Activated naive CD4-positive, alpha-beta T cell treated with anti-CD3 and anti-CD28 coated beads, Interleukin-2, amount 10 ng/mL, durations not matched to agents 7 days and 5 days (primary cell): Measurements from ENCODE around the gene ATP1B3.
"Not testable (repeated sequence)": the region's sequence is repeated elsewhere in the genome, so short reads cannot be mapped to it uniquely, and the experiment has no call there.

Experiments used
- CTCF ChIA-PET: fragments of 350-600 bp; sonication (Branson Sonifier 250); formaldehyde crosslinking; loops from one replicate; lab custom pipeline; 2021; ENCODE audit warnings: antibody characterized with exemption; lab: Charles Lee
- DNase-seq: peaks from one replicate; pipeline ENCODE4 v3.0.0-alpha.2; 2020
- H3K27ac Mint-ChIP-seq: one replicate; pipeline ENCODE4 v1.8.0; 2021; ENCODE audit warnings: mild to moderate bottlenecking, moderate library complexity, mixed read lengths
- H3K27me3 Mint-ChIP-seq: one replicate; pipeline ENCODE4 v1.8.0; 2021; ENCODE audit warnings: mild to moderate bottlenecking, mixed read lengths
- H3K36me3 Mint-ChIP-seq: one replicate; pipeline ENCODE4 v1.8.0; 2021; ENCODE audit warnings: mixed read lengths
- H3K4me1 Mint-ChIP-seq: one replicate; pipeline ENCODE4 v1.8.0; 2021; ENCODE audit warnings: mixed read lengths
- H3K4me3 Mint-ChIP-seq: one replicate; pipeline ENCODE4 v1.8.0; 2021; ENCODE audit warnings: mild to moderate bottlenecking, moderate library complexity, mixed read lengths
- H3K9me3 Mint-ChIP-seq: one replicate; pipeline ENCODE4 v1.8.0; 2021; ENCODE audit warnings: mixed read lengths

Gene ATP1B3

DNA sequence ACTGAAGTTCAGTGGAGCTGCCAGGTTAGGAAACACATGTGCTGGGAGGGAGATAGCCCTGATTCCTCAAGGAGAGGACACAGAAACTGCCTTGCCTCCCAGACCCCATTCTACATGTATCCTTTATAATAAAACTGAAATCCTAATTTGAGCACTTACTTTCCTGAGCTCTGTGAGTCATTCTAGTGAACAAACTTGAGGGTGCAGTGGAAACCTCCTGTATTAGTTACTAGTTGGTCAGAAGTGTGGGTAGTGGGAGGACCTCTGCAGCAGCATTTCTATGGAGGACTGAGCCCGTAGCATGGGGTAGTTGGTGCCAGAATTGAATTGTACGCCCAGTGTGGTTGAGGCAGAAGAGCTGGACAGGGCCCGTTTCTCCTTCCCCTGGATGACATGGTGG is 23.9 kb downstream of the ATP1B3 start:
- no peak overlapping the region for H3K27ac Mint-ChIP-seq
- no peak overlapping the region for H3K4me3 Mint-ChIP-seq
- CTCF ChIA-PET = interaction anchor here (1.0 to 1.4 kb wide), 2 partner anchors 25 to 162 kb away, joined by 4 read pairs; partner anchors contain the start of gene RNF7
- H3K9me3 Mint-ChIP-seq = peaks cover 12% of the 10 kb centered on the region
- no peak for DNase-seq
- peaks cover 51% of the 10 kb centered on the region for H3K36me3 Mint-ChIP-seq
- H3K4me1 Mint-ChIP-seq = peaks cover 9% of the 10 kb centered on the region
- H3K27me3 Mint-ChIP-seq = no peaks in the 10 kb centered on the region

DNA sequence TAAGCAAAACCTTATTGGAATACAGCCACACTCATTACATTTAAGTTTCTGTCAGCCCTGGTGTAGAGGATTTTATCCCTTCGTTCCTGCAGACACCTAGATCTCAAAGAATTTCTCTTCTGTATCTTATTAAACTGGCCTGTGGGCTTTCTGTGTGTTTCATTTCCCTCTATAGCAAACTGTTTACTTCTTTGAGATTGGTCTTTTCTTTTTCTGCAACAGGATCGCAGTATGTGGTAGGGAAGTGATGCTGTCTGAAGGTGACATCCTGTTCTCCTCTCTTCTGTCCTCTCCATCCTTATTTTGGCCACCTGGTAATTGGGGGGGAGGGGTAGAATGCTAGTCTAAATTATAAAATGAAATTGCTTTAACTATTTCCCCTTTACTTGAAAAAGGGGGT is 25.5 kb downstream of the ATP1B3 start:
- Mint-ChIP-seq H3K4me1 (peaks cover 5% of the 10 kb centered on the region), H3K27ac (no peak overlapping the region), H3K27me3 (no peaks in the 10 kb centered on the region), H3K4me3 (no peak overlapping the region), H3K36me3 (peaks cover 43% of the 10 kb centered on the region), H3K9me3 (peaks cover 12% of the 10 kb centered on the region)
- DNase-seq = no peak
- CTCF ChIA-PET = no interaction called here

DNA sequence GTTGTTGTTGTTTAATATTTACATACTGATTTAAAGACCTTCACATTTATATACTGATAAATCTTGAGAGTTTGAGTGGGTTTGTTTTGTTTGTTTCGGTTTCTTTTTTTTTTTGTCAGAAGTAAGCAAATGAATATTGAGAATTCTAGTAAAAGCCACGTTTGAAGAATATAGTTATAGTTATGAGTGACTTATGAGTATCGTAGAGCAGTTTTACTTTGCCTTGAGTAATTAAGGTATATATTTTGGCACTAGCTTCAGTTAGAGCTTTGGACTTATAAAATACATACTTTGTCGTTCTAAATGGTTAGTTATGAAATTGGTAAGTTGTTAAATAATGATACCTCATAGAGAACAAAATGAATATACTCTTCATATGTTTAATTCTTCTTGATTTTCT is 27.8 kb downstream of the ATP1B3 start:
- Mint-ChIP-seq H3K9me3 (peaks cover 9% of the 10 kb centered on the region), H3K4me1 (peaks cover 5% of the 10 kb centered on the region), H3K36me3 (peaks cover 42% of the 10 kb centered on the region), H3K27ac (no peak overlapping the region), H3K27me3 (no peaks in the 10 kb centered on the region), H3K4me3 (no peak overlapping the region)
- DNase-seq = no peak
- CTCF ChIA-PET = interaction anchor here (1.0 kb wide), 1 partner anchor 9 kb away, joined by 4 read pairs; no protein-coding TSS in a partner anchor

DNA sequence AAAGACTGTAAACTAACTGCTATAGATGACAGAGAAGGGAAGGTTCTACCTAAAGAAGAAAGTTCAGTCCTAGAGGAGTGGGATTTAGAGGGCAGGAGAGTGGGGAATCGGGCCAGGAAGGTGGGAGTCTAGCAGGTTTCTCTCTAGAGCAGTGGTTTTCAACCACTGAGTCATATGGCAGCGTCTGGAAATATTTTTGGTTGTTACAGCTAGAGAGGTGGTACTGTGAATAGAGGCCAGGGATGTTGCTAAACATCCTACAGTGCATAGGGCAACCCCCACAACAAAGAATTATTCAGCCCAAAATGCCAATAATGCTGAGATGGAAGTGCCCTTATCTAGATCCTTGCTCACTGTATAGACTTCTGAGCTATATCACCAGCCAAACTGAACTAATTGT is 28.7 kb downstream of the ATP1B3 start:
- CTCF ChIA-PET = no interaction called here
- no peak overlapping the region for H3K4me3 Mint-ChIP-seq
- H3K36me3 Mint-ChIP-seq = peaks cover 41% of the 10 kb centered on the region
- H3K9me3 Mint-ChIP-seq = peaks cover 7% of the 10 kb centered on the region
- H3K4me1 Mint-ChIP-seq = peaks cover 7% of the 10 kb centered on the region
- H3K27ac Mint-ChIP-seq = no peak overlapping the region
- H3K27me3 Mint-ChIP-seq = no peaks in the 10 kb centered on the region
- no peak for DNase-seq

DNA sequence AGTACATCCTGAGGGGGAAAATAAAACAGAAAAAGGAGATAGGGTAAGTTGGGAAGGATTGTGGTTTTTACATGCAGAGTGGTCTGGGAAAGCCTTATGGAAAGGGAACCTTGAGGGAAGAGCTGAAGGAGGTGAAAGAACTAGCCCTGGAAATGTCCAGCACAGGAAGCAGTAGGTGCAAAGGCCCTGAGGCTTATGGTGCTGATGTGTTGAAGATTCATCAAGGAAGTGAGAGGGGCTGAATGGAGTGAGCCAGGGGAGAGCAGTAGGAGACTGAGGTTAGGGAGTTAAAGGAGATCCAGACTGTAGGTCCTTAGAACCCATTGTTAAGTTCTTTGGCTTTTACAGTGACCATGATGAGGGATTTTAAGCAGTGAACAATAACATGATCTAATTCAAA is 33.0 kb downstream of the ATP1B3 start:
- peaks cover 47% of the 10 kb centered on the region for H3K36me3 Mint-ChIP-seq
- CTCF ChIA-PET = no interaction called here

DNA sequence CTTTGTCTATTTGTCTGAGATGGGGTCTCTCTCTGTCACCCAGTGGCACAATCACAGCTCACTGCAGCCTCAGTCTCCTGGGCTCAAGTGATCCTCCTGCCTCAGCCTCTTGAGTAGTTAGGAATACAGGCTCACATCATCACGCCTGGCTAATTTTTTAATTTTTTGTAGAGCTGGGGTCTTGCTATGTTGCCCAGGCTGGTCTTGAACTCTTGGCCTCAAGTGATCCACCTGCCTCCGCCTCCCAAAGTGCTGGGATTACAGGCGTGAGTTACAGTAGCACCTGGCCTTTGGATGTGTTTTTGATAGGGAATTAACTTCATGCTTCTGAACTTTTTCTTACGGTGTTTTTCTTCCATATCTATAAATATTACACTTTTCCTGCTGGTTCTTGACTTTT is 33.5 kb downstream of the ATP1B3 start:
- H3K4me3 Mint-ChIP-seq, H3K27me3 Mint-ChIP-seq, DNase-seq, H3K9me3 Mint-ChIP-seq, H3K27ac Mint-ChIP-seq, H3K4me1 Mint-ChIP-seq, CTCF ChIA-PET: not testable (repeated sequence)
- peaks cover 46% of the 10 kb centered on the region for H3K36me3 Mint-ChIP-seq

More for the DNA sequence above, 33.0 kb downstream of the ATP1B3 start:
- Mint-ChIP-seq H3K4me1 (peaks cover 2% of the 10 kb centered on the region), H3K27me3 (no peaks in the 10 kb centered on the region), H3K4me3 (no peak overlapping the region), H3K9me3 (peaks cover 4% of the 10 kb centered on the region), H3K27ac (no peak overlapping the region)
- no peak for DNase-seq

DNA sequence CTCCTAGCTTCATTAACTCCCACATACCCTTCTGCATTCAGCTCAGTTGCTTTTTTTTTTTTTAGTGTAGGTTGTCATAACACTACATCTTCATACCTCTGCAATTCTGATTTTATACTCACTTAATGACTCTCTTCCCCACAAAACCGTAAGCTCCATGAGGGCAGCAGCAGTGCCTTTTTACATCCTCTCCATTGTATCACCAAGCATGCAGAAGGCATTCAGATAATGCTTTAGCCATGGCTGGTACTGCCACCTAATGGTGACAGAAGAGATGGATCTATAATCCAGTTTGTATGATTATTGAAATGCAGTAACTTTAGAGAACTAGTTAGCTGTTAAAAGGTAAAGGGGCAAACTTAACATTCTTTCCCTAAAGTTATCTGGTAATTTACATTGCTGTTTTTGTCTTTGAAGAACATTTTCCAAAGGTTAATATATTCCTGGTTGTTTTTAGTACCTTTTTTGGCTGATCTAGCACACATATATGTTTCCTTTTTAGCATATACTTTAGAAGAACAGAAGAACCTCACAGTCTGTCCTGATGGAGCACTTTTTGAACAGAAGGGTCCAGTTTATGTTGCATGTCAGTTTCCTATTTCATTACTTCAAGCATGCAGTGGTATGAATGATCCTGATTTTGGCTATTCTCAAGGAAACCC is 36.8 kb downstream of the ATP1B3 start:
- Mint-ChIP-seq H3K9me3 (peaks cover 4% of the 10 kb centered on the region), H3K4me3 (no peak overlapping the region), H3K27me3 (no peaks in the 10 kb centered on the region), H3K4me1 (peaks cover 2% of the 10 kb centered on the region), H3K36me3 (peaks cover 46% of the 10 kb centered on the region), H3K27ac (no peak overlapping the region)
- peak; percentile 70 for DNase-seq
- CTCF ChIA-PET = interaction anchor here (0.6 to 2.8 kb wide), 17 partner anchors 9 to 453 kb away, joined by 3 to 22 read pairs (median 4); partner anchors contain the start of genes ATP1B3 and RNF7

DNA sequence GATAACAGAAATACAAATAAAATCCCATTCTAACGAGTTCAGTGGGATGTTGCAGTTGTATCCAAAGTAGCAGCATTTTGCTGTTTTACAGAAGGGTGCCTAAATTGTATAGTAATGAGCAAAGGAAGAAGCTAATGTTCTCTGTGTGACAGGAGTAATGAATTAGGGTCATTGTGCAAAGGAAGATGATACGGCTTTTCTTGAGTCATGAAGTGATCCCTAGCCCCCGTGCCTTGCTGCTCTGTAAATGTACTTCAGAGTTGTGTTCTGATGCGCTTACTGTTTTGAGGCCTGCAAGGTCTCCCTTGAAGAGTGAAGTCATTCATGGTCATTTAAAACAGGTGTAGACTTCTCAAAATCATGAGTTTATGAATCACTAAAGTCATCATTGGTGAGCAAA is 37.9 kb downstream of the ATP1B3 start:
- DNase-seq = no peak
- peaks cover 4% of the 10 kb centered on the region for H3K9me3 Mint-ChIP-seq
- no peaks in the 10 kb centered on the region for H3K27me3 Mint-ChIP-seq
- CTCF ChIA-PET = interaction anchor here (0.7 to 2.8 kb wide), 9 partner anchors 10 to 365 kb away, joined by 3 to 22 read pairs (median 3); partner anchors contain the start of gene RNF7
- H3K4me3 Mint-ChIP-seq = no peak overlapping the region
- no peak overlapping the region for H3K27ac Mint-ChIP-seq
- H3K36me3 Mint-ChIP-seq = peaks cover 37% of the 10 kb centered on the region
- peaks cover 2% of the 10 kb centered on the region for H3K4me1 Mint-ChIP-seq

DNA sequence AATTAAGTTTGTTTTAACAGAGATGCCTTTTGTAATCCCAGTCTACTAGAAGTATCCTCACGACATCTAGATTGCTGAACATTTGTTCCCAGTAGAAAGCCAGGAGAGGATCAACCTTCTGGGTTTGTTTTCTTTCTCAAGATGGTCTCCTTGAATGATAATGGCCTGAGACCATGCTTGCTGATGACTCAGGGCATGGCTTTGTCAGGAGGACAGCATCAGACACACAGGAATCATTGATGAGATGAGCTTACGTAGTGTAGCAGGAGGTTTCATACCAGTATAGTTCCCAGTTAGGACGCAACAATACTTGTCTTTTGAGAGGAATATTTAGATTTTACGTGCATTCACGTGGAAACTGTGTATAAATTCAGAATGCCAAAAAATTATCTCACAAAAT is 38.6 kb downstream of the ATP1B3 start:
- DNase-seq = no peak
- H3K36me3 Mint-ChIP-seq = peaks cover 32% of the 10 kb centered on the region
- CTCF ChIA-PET = interaction anchor here (1.5 to 2.8 kb wide), 3 partner anchors 21 to 364 kb away, joined by 3 to 22 read pairs (median 10); partner anchors contain the start of gene RNF7

DNA sequence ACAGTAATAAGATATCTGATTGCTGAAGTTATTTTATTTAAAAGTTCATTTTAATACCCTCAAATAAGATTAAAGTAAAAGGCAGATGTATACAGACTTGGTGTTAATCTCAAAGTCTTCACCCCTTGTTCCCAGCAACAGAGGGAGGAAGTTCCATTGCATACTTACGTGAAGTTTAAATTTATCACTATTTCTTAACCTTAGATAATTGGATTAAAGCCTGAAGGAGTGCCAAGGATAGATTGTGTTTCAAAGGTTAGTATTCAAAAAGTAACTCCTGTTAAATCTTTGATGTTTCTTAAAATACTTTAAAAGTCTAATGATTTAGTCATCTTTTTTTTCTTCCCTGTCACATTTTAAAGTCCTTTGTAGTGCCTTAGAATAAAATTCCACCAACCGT is 39.3 kb downstream of the ATP1B3 start:
- DNase-seq = no peak
- H3K9me3 Mint-ChIP-seq = peaks cover 4% of the 10 kb centered on the region
- CTCF ChIA-PET = no interaction called here
- H3K4me1 Mint-ChIP-seq = no peaks in the 10 kb centered on the region
- no peak overlapping the region for H3K4me3 Mint-ChIP-seq
- H3K27me3 Mint-ChIP-seq = no peaks in the 10 kb centered on the region
- H3K27ac Mint-ChIP-seq = no peak overlapping the region
- H3K36me3 Mint-ChIP-seq = peaks cover 32% of the 10 kb centered on the region

More for the DNA sequence above, 38.6 kb downstream of the ATP1B3 start:
- Mint-ChIP-seq H3K9me3 (peaks cover 4% of the 10 kb centered on the region), H3K4me3 (no peak overlapping the region), H3K27me3 (no peaks in the 10 kb centered on the region), H3K4me1 (no peaks in the 10 kb centered on the region), H3K27ac (no peak overlapping the region)

DNA sequence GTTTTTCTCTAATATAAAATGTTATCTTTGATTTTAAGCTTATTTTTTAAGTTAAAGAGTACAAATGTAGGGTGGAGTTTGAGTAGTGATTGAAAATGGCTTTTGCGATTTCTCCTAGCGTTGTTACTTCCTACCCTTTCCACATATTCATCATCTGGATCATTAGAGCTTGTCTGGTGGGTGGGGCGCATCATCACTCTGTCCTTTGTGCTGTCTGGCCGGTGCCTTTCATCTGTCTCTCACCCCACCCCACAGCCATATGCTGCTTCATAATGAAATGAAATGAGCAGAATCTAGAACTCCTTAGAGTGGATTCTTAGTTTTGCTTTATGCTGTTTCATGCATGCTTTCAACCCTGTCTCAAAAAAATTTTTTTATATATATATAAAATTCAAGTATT is 44.3 kb downstream of the ATP1B3 start:
- Mint-ChIP-seq H3K4me1 (no peaks in the 10 kb centered on the region), H3K27me3 (no peaks in the 10 kb centered on the region), H3K27ac (no peak overlapping the region), H3K36me3 (peaks cover 31% of the 10 kb centered on the region), H3K9me3 (no peaks in the 10 kb centered on the region), H3K4me3 (no peak overlapping the region)
- CTCF ChIA-PET = interaction anchor here (0.7 kb wide), 1 partner anchor 185 kb away, joined by 3 read pairs; no protein-coding TSS in a partner anchor
- no peak for DNase-seq

DNA sequence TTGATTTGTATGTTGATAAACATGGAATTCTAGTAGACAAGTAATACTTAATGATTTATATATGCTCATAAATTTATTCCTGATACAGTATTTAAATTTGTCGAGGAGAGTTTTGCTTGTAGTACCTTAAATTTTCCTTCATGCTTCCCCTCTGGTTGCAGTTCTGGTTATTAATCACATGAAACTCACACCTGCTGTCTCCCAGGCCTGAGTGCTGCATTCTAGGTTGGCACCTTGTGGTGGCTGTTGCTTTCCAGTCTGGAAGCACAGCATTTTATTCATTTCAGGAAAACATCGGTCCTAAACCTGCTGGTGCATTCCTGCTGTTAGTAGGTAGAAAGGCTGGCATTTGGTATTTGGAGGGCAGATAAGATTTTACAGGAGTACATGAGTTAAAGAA is 44.9 kb downstream of the ATP1B3 start:
- no peaks in the 10 kb centered on the region for H3K4me1 Mint-ChIP-seq
- H3K9me3 Mint-ChIP-seq = no peaks in the 10 kb centered on the region
- H3K36me3 Mint-ChIP-seq = peaks cover 30% of the 10 kb centered on the region
- H3K27me3 Mint-ChIP-seq = no peaks in the 10 kb centered on the region
- DNase-seq = no peak
- H3K4me3 Mint-ChIP-seq = no peak overlapping the region
- no peak overlapping the region for H3K27ac Mint-ChIP-seq
- CTCF ChIA-PET = no interaction called here

DNA sequence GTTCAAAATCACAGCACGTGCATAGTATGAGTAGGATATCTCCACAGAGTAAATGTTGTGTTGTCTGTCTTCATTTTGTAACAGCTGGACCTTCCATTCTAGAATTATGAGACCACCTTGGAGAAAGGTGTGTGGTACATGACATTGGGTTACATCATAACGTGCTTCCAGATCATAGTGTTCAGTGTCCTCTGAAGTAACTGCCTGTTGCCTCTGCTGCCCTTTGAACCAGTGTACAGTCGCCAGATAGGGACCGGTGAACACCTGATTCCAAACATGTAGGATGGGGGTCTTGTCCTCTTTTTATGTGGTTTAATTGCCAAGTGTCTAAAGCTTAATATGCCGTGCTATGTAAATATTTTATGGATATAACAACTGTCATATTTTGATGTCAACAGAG is 49.2 kb downstream of the ATP1B3 start:
- peaks cover 36% of the 10 kb centered on the region for H3K36me3 Mint-ChIP-seq
- DNase-seq, H3K9me3 Mint-ChIP-seq, H3K27me3 Mint-ChIP-seq, H3K27ac Mint-ChIP-seq, H3K4me1 Mint-ChIP-seq, CTCF ChIA-PET, H3K4me3 Mint-ChIP-seq: not testable (repeated sequence)

DNA sequence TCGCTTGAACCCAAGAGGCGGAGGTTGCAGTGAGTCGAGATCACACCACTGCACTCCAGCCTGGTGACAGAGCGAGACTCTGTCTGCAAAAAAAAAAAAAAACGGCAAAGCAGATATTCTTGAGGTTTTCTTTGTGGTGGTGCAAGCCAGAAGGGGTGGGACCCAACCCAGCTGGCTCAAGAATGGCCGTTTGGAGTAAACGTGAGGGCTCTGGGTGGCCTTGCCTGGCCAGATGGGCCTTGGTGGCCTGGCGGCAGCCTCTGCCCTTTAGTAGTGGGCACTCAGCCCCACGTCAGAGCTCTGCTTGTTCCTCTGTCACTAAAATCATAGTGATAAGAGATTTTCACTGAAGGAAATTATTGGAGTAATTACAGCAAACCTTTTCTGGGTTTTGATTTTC is 50.5 kb downstream of the ATP1B3 start:
- CTCF ChIA-PET = interaction anchor here (1.2 to 1.5 kb wide), 2 partner anchors 9 to 12 kb away, joined by 4 to 5 read pairs; no protein-coding TSS in a partner anchor
- Mint-ChIP-seq H3K27me3 (no peaks in the 10 kb centered on the region), H3K36me3 (peaks cover 34% of the 10 kb centered on the region), H3K9me3 (no peaks in the 10 kb centered on the region), H3K4me1 (no peaks in the 10 kb centered on the region), H3K27ac (no peak overlapping the region), H3K4me3 (no peak overlapping the region)
- no peak for DNase-seq

DNA sequence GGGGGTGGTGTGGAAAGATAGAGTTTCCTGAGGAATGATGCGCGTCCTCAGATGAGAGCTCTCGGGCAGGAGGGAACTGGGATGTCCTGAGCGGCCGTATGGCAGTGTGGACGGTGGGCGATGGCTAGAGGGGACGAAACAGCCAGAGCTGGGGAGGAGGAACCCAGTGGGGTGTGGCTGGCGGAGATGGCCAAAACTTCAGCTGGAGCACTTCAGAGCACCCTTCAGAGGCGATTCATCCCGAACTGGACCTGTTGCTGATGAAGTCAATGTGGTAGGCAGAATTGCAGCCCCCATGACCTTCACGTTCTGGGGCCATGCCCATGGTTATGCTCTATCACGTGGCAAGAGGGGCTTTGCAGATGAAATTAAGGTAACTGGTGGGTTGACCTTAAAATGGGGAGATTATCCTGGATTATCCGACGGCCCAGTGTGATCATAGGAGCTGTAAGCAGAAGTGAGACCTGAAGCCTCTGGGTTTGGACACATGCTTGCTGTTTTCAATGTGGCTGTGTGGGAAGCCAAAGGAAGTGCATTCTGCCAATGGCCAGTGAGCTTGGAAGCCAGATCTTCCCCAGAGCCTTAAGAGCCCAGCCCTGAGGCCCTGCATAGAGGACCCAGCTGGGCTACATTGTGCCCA is 52.3 kb downstream of the ATP1B3 start:
- Mint-ChIP-seq H3K4me3 (no peak overlapping the region), H3K9me3 (no peaks in the 10 kb centered on the region), H3K4me1 (no peaks in the 10 kb centered on the region), H3K36me3 (peaks cover 24% of the 10 kb centered on the region), H3K27me3 (no peaks in the 10 kb centered on the region), H3K27ac (no peak overlapping the region)
- CTCF ChIA-PET = no interaction called here
- DNase-seq = no peak
